ENCODE data around the gene RNF112. TPM values are rescaled to one million over a fixed set of nuclear protein-coding genes. Genes with fewer than 3 reads are reported as not detected.

The RNF112 gene
- total and polyA plus RNA-seq, 2 of the 13 experiments (the other 11 are each of a cell fraction or from before 2014, with no cell fraction given): 0.05 TPM; not detected in 1

- TF ChIP-seq MXD1 (CRISPR knock-in tag; IDR thresholded peaks at IDR 0.05) (no peak), ZNF720 (CRISPR knock-in tag; IDR thresholded peaks at IDR 0.05) (no peak), NKX3-1 (CRISPR knock-in tag; IDR thresholded peaks at IDR 0.05) (peak; percentile 64; the same call in 1 of the 2 replicates), SP4 (CRISPR knock-in tag; IDR thresholded peaks at IDR 0.05) (peak; percentile 92), PLRG1 (conservative IDR thresholded peaks at IDR 0.05) (no peak), CBX5 (CRISPR knock-in tag; IDR thresholded peaks at IDR 0.05; ENCODE audit: borderline replicate concordance) (no peak), MED1 (CRISPR knock-in tag; IDR thresholded peaks at IDR 0.05) (peak; percentile 81), ZNF503 (CRISPR knock-in tag; IDR thresholded peaks at IDR 0.05) (0 out of 2 replicates have a peak, but pooled peaks have one; percentile 35), HNRNPUL1 (IDR thresholded peaks at IDR 0.05; ENCODE audit: low read depth, low read length) (no peak), CBFB (CRISPR knock-in tag; IDR thresholded peaks at IDR 0.05) (no peak), DBP (CRISPR knock-in tag; IDR thresholded peaks at IDR 0.05; ENCODE audit: not compliant biosample characterization) (peak; percentile 57), KDM5B (CRISPR knock-in tag; IDR thresholded peaks at IDR 0.05; ENCODE audit: borderline replicate concordance) (peak; percentile 71; the same call in 1 of the 2 replicates), THRA (CRISPR knock-in tag; IDR thresholded peaks at IDR 0.05; ENCODE audit: borderline replicate concordance) (no peak; the same call in 1 of the 2 replicates), SKI (IDR thresholded peaks at IDR 0.05; ENCODE audit: partially characterized antibody) (no peak), ZNF282 (IDR thresholded peaks at IDR 0.05; ENCODE audit: partially characterized antibody) (no peak), HNRNPK (IDR thresholded peaks at IDR 0.05; ENCODE audit: low read depth, low read length, poor library complexity, severe bottlenecking) (no peak), ZNF83 (CRISPR knock-in tag; IDR thresholded peaks at IDR 0.05; ENCODE audit: borderline replicate concordance) (no peak), SMARCC2 (IDR thresholded peaks at IDR 0.05) (no peak), IRX3 (CRISPR knock-in tag; IDR thresholded peaks at IDR 0.05; ENCODE audit: borderline replicate concordance, low read depth) (no peak), HNRNPLL (IDR thresholded peaks at IDR 0.05; ENCODE audit: low read depth, low read length, poor library complexity, severe bottlenecking) (peak; percentile 92), THAP9 (CRISPR knock-in tag; IDR thresholded peaks at IDR 0.05; ENCODE audit: borderline replicate concordance) (peak; percentile 92), IRF2 (CRISPR knock-in tag; IDR thresholded peaks at IDR 0.05) (peak; percentile 57; the same call in 1 of the 2 replicates)
Observed at GRCh38 chr17:19377602-19378415, 33.2 kb upstream of the RNF112 start (continued).

All from HepG2 (cell line).